Neural progenitor cell (in vitro differentiated cells): ENCODE results near the gene RETREG3. TPM values are rescaled to one million over a fixed set of nuclear protein-coding genes. Genes with fewer than 3 reads are reported as not detected.

Experiments used
- DNase-seq: peaks from one replicate; pipeline ENCODE4 v3.0.0-alpha.2; 2016; ENCODE audit warnings: low spot score
- H2AFZ ChIP-seq: fragments of 200-600 bp; sonication (generic); replicated peaks from 2 replicates; pipeline ENCODE4 v1.6.1; 2016; ENCODE audit warnings: antibody characterized with exemption
- H3F3A ChIP-seq: fragments of 200-600 bp; sonication (generic); 2 replicates; pipeline ENCODE4 v1.6.1; 2016; ENCODE audit warnings: antibody characterized with exemption, low read depth
- H3K27ac ChIP-seq: fragments of 200-600 bp; sonication (generic); 2 replicates; pipeline ENCODE4 v1.5.1; 2016; ENCODE audit warnings: mild to moderate bottlenecking
- H3K27me3 ChIP-seq: fragments of 200-600 bp; sonication (generic); 2 replicates; pipeline ENCODE4 v1.6.1; 2016; ENCODE audit warnings: mild to moderate bottlenecking, moderate library complexity
- H3K36me3 ChIP-seq: fragments of 200-600 bp; sonication (generic); 2 replicates; pipeline ENCODE4 v1.5.1; 2016
- H3K4me1 ChIP-seq: fragments of 200-600 bp; sonication (generic); 2 replicates; pipeline ENCODE4 v1.6.1; 2016; ENCODE audit warnings: mixed run types
- H3K4me2 ChIP-seq: fragments of 200-600 bp; sonication (generic); 2 replicates; pipeline ENCODE4 v1.6.1; 2016
- H3K4me3 ChIP-seq: fragments of 200-600 bp; sonication (generic); 2 replicates; pipeline ENCODE4 v1.5.1; 2016
- H3K79me2 ChIP-seq: fragments of 200-600 bp; sonication (generic); 2 replicates; pipeline ENCODE4 v1.6.1; 2016; ENCODE audit warnings: low read depth
- H3K9ac ChIP-seq: fragments of 200-600 bp; sonication (generic); 2 replicates; pipeline ENCODE4 v1.6.1; 2016
- H3K9me3 ChIP-seq: fragments of 200-600 bp; sonication (generic); 2 replicates; pipeline ENCODE4 v1.5.1; 2016; ENCODE audit warnings: low read depth
- H4K20me1 ChIP-seq: fragments of 200-600 bp; sonication (generic); 2 replicates; pipeline ENCODE4 v1.6.1; 2016; ENCODE audit warnings: low read depth
- H3K27ac Mint-ChIP-seq: 3 replicates; pipeline ENCODE4 v1.8.0; 2021; ENCODE audit warnings: mixed read lengths
- H3K27me3 Mint-ChIP-seq: 2 replicates; pipeline ENCODE4 v1.8.0; 2022; ENCODE audit warnings: low read depth, mild to moderate bottlenecking, inconsistent platforms, moderate library complexity, mixed read lengths; ENCODE audit not compliant: insufficient read depth
- H3K36me3 Mint-ChIP-seq: 3 replicates; pipeline ENCODE4 v1.8.0; 2021; ENCODE audit warnings: mixed read lengths
- H3K4me1 Mint-ChIP-seq: 3 replicates; pipeline ENCODE4 v1.8.0; 2021; ENCODE audit warnings: mixed read lengths
- H3K4me3 Mint-ChIP-seq: 3 replicates; pipeline ENCODE4 v1.8.0; 2021; ENCODE audit warnings: mild to moderate bottlenecking, moderate library complexity, mixed read lengths
- H3K9me3 Mint-ChIP-seq: 3 replicates; pipeline ENCODE4 v1.8.0; 2020; ENCODE audit warnings: mixed read lengths
- EZH2 ChIP-seq: fragments of 200-600 bp; sonication (generic); IDR thresholded peaks from 2 replicates; pipeline ENCODE4 v1.6.1; 2017; ENCODE audit warnings: antibody characterized with exemption, mild to moderate bottlenecking, moderate library complexity
- EZH2phosphoT487 ChIP-seq: fragments of 200-600 bp; sonication (generic); IDR thresholded peaks from 2 replicates; pipeline ENCODE4 v1.6.1; 2017; ENCODE audit warnings: antibody characterized with exemption
- total RNA-seq: library from RNA; depleted of rRNA; stranded (reverse); fragments of >200 nt; gene quantifications from 2 replicates; pipeline ENCODE4 v1.2.3, GENCODE V29; 2015; ENCODE audit warnings: low replicate concordance
- TF ChIP-seq, protein P1 (sequence below): fragments of 200-600 bp; sonication (generic); IDR thresholded peaks from 2 replicates; pipeline ENCODE4 v1.5.1; 2017; ENCODE audit warnings: antibody characterized with exemption, mild to moderate bottlenecking

Gene RETREG3
- total RNA-seq, 1 donor from 2014 or later, result 23.6 TPM

DNA sequence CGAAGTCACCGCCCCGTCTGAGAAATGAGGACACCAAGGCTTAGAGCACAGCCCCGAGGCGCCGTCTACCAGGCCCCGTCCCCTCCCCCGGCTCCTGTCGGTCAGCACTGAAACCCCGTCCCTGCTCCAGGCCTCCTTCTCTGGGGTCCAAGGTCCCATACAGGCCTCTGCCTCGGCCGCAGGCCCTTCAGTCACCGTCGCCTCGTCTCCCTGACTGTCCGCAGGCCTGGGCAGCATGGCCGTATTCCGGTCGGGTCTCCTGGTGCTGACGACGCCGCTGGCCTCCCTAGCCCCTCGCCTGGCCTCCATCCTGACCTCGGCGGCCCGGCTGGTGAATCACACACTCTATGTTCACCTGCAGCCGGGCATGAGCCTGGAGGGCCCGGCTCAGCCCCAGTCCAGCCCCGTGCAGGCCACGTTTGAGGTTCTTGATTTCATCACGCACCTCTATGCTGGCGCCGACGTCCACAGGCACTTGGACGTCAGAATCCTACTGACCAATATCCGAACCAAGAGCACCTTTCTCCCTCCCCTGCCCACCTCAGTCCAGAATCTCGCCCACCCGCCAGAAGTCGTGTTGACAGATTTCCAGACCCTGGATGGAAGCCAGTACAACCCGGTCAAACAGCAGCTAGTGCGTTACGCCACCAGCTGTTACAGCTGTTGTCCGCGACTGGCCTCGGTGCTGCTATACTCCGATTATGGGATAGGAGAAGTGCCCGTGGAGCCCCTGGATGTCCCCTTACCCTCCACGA lies 46.6 kb downstream of the RETREG3 start:
- peaks cover 26% of the 10 kb centered on the region for H3K79me2 ChIP-seq
- Mint-ChIP-seq H3K36me3 (no peaks in the 10 kb centered on the region), H3K27me3 (peaks cover 6% of the 10 kb centered on the region), H3K4me1 (peaks cover 22% of the 10 kb centered on the region), H3K4me3 (peak overlapping the region; percentile 92), H3K27ac (no peak overlapping the region), H3K9me3 (no peaks in the 10 kb centered on the region)
- DNase-seq, result peak; percentile 56
- no peak for TF ChIP-seq EZH2
- TF ChIP-seq EZH2phosphoT487, result no peak
- TF ChIP-seq, protein P1, sequence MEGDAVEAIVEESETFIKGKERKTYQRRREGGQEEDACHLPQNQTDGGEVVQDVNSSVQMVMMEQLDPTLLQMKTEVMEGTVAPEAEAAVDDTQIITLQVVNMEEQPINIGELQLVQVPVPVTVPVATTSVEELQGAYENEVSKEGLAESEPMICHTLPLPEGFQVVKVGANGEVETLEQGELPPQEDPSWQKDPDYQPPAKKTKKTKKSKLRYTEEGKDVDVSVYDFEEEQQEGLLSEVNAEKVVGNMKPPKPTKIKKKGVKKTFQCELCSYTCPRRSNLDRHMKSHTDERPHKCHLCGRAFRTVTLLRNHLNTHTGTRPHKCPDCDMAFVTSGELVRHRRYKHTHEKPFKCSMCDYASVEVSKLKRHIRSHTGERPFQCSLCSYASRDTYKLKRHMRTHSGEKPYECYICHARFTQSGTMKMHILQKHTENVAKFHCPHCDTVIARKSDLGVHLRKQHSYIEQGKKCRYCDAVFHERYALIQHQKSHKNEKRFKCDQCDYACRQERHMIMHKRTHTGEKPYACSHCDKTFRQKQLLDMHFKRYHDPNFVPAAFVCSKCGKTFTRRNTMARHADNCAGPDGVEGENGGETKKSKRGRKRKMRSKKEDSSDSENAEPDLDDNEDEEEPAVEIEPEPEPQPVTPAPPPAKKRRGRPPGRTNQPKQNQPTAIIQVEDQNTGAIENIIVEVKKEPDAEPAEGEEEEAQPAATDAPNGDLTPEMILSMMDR, result no peak
- H3K9me3 ChIP-seq, result no peaks in the 10 kb centered on the region
- H3K27me3 ChIP-seq, result no peaks in the 10 kb centered on the region
- H3K27ac ChIP-seq, result peak overlapping the region; percentile 31
- peaks cover 30% of the 10 kb centered on the region for H3F3A ChIP-seq
- peak overlapping the region; percentile 83 for H3K4me3 ChIP-seq
- H2AFZ ChIP-seq, result peak overlapping the region; percentile 53
- peak overlapping the region; percentile 99 for H3K4me2 ChIP-seq
- no peaks in the 10 kb centered on the region for H4K20me1 ChIP-seq
- peaks cover 12% of the 10 kb centered on the region for H3K4me1 ChIP-seq
- peak overlapping the region; percentile 90 for H3K9ac ChIP-seq
- no peaks in the 10 kb centered on the region for H3K36me3 ChIP-seq

DNA sequence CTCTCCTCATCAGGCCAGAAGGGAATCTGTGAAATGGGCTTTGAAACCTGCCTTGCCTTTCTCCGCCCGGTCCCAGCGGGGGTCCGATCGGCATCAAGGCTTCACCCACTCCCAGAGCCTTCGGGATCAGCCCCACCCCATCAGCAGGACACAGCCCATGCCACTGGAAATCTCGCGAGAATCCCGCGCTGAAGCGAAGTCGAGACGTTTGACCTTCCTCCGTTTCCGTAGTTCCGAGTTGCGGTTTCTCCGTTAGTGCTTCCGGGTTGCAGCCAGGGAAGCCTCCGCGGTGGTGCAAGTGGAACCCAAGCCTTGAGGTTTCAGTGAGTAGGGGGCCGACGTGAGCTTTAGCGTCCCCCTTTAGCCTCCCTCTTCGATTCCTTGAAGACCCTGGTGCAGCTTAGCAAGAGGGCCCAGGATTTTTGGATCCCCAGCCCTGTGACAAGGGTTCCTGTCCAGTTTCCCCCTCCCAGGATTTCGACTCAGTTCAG lies 47.2 kb downstream of the RETREG3 start, which contains the start of gene COASY:
TSS of gene COASY (plus strand) at position 252 of the 491 bp plus-strand sequence. CDS start 475 bp downstream, outside the sequence.
- H3K79me2 ChIP-seq, result peaks cover 20% of the 10 kb centered on the region
- Mint-ChIP-seq H3K9me3 (no peaks in the 10 kb centered on the region), H3K4me3 (peak within 1 kb of the TSS; percentile 92), H3K27me3 (peaks cover 6% of the 10 kb centered on the region), H3K4me1 (peaks cover 24% of the 10 kb centered on the region), H3K27ac (peak within 1 kb of the TSS; percentile 94), H3K36me3 (no peaks in the 10 kb centered on the region)
- H3K4me1 ChIP-seq, result peaks cover 12% of the 10 kb centered on the region
- DNase-seq, result peak; percentile 96
- peak within 1 kb of the TSS; percentile 53 for H2AFZ ChIP-seq
- peak within 1 kb of the TSS; percentile 83 for H3K4me3 ChIP-seq
- H4K20me1 ChIP-seq, result no peaks in the 10 kb centered on the region
- H3K27ac ChIP-seq, result peak within 1 kb of the TSS; percentile 31
- peak within 1 kb of the TSS; percentile 99 for H3K4me2 ChIP-seq
- no peaks in the 10 kb centered on the region for H3K9me3 ChIP-seq
- TF ChIP-seq EZH2 (no peak), EZH2phosphoT487 (no peak)
- TF ChIP-seq, protein P1, result no peak
- H3K36me3 ChIP-seq, result no peaks in the 10 kb centered on the region
- H3K27me3 ChIP-seq, result no peaks in the 10 kb centered on the region
- H3K9ac ChIP-seq, result peak within 1 kb of the TSS; percentile 90
- H3F3A ChIP-seq, result peaks cover 27% of the 10 kb centered on the region

- Mint-ChIP-seq H3K4me1 (peaks cover 27% of the 10 kb centered on the region), H3K9me3 (no peaks in the 10 kb centered on the region), H3K27me3 (peaks cover 3% of the 10 kb centered on the region), H3K36me3 (no peaks in the 10 kb centered on the region), H3K27ac (no peak overlapping the region), H3K4me3 (peak overlapping the region; percentile 79)
- H3K36me3 ChIP-seq, result no peaks in the 10 kb centered on the region
- no peak overlapping the region for H2AFZ ChIP-seq
- no peak for DNase-seq
- H3K4me1 ChIP-seq, result peaks cover 16% of the 10 kb centered on the region
- no peaks in the 10 kb centered on the region for H4K20me1 ChIP-seq
- no peak overlapping the region for H3K9ac ChIP-seq
- H3K4me2 ChIP-seq, result no peak overlapping the region
- H3F3A ChIP-seq, result peaks cover 23% of the 10 kb centered on the region
- H3K4me3 ChIP-seq, result no peak overlapping the region
- no peaks in the 10 kb centered on the region for H3K27me3 ChIP-seq
- no peaks in the 10 kb centered on the region for H3K9me3 ChIP-seq
- H3K27ac ChIP-seq, result no peak overlapping the region
- TF ChIP-seq EZH2phosphoT487 (no peak), EZH2 (no peak)
- TF ChIP-seq, protein P1, result no peak
- peaks cover 20% of the 10 kb centered on the region for H3K79me2 ChIP-seq
Measured at GRCh38 chr17:42560246-42560645, 48.9 kb downstream of the RETREG3 start.
